ENCODE results near the gene OTOG.

The OTOG gene

GRCh38 chr11:17560281-17561110, 13.4 kb downstream of the OTOG start:
- no peak for DNase-seq (ENCODE audit: low read depth in 1 of 2, low spot score in 1 of 2)

GRCh38 chr11:17561111-17561415, 14.0 kb downstream of the OTOG start:
- no peak for DNase-seq (ENCODE audit: low read depth in 1 of 2, low spot score in 1 of 2)

GRCh38 chr11:17561526-17561925, 14.5 kb downstream of the OTOG start:
- no peak for DNase-seq (ENCODE audit: low read depth in 1 of 2, low spot score in 1 of 2)

- DNase-seq (ENCODE audit: low read depth in 1 of 2, low spot score in 1 of 2): no peak
Observed at GRCh38 chr11:17563231-17563646, 16.2 kb downstream of the OTOG start.

GRCh38 chr11:17563961-17564686, 17.1 kb downstream of the OTOG start:
- DNase-seq (ENCODE audit: low read depth in 1 of 2, low spot score in 1 of 2): no peak

- no peak for DNase-seq (ENCODE audit: low read depth in 1 of 2, low spot score in 1 of 2)
Observed at GRCh38 chr11:17564687-17565042, 17.6 kb downstream of the OTOG start.

GRCh38 chr11:17568944-17569343, 21.9 kb downstream of the OTOG start:
- no peak for DNase-seq (ENCODE audit: low read depth in 1 of 2, low spot score in 1 of 2)

GRCh38 chr11:17570034-17570433, 23.0 kb downstream of the OTOG start:
- no peak for DNase-seq (ENCODE audit: low read depth in 1 of 2, low spot score in 1 of 2)

- DNase-seq (ENCODE audit: low read depth in 1 of 2, low spot score in 1 of 2): no peak
Observed at GRCh38 chr11:17571431-17572358, 24.6 kb downstream of the OTOG start.

- no peak for DNase-seq (ENCODE audit: low read depth in 1 of 2, low spot score in 1 of 2)
Observed at GRCh38 chr11:17572359-17572690, 25.3 kb downstream of the OTOG start.

GRCh38 chr11:17572791-17573460, 25.9 kb downstream of the OTOG start:
- DNase-seq (ENCODE audit: low read depth in 1 of 2, low spot score in 1 of 2): no peak

GRCh38 chr11:17573526-17573925, 26.5 kb downstream of the OTOG start:
- no peak for DNase-seq (ENCODE audit: low read depth in 1 of 2, low spot score in 1 of 2)

GRCh38 chr11:17574141-17575091, 27.4 kb downstream of the OTOG start:
- no peak for DNase-seq (ENCODE audit: low read depth in 1 of 2, low spot score in 1 of 2)

GRCh38 chr11:17575431-17576425, 28.7 kb downstream of the OTOG start:
- no peak for DNase-seq (ENCODE audit: low read depth in 1 of 2, low spot score in 1 of 2)

- DNase-seq (ENCODE audit: low read depth in 1 of 2, low spot score in 1 of 2): no peak
Observed at GRCh38 chr11:17578296-17578695, 31.2 kb downstream of the OTOG start.

GRCh38 chr11:17578958-17579357, 31.9 kb downstream of the OTOG start:
- DNase-seq (ENCODE audit: low read depth in 1 of 2, low spot score in 1 of 2): no peak

GRCh38 chr11:17579451-17579850, 32.4 kb downstream of the OTOG start:
- no peak for DNase-seq (ENCODE audit: low read depth in 1 of 2, low spot score in 1 of 2)

GRCh38 chr11:17580271-17580670, 33.2 kb downstream of the OTOG start:
- no peak for DNase-seq (ENCODE audit: low read depth in 1 of 2, low spot score in 1 of 2)

Measured in activated T-helper 1 cell treated with anti-CD3 and anti-CD28 coated beads, Interleukin-2, amount 50 U/mL, for 16 hours (primary cell).